HEK293 (cell line): ENCODE results near the gene KCNK18.

ENCODE experiments used
- CTCF ChIA-PET: fragments of 350-600 bp; formaldehyde crosslinking; extraction: SDS; loops from one replicate; lab custom pipeline; 2021; ENCODE audit warnings: antibody characterized with exemption; lab: Yijun Ruan, JAX
- POLR2A ChIA-PET: fragments of 300-600 bp; formaldehyde crosslinking; extraction: SDS; loops from one replicate; lab custom pipeline; 2020; ENCODE audit warnings: antibody characterized with exemption, inconsistent platforms; lab: Yijun Ruan, JAX
- H3K27ac ChIP-seq: fragments of 200-500 bp; sonication (Bioruptor generic); 2 replicates; pipeline ENCODE4 v1.5.1; 2014; ENCODE audit warnings: low read depth, low read length, control low read depth, inconsistent platforms; ENCODE audit errors: extremely low read depth
- H3K36me3 ChIP-seq, 2 experiments: fragments of 200-500 bp in 1 of 2; sonication (Bioruptor generic) in 1 of 2; 1 replicate in 1 of 2; 2 replicates in 1 of 2; pipeline ENCODE4 v1.5.1; 2014 to 2017; ENCODE audit warnings: inconsistent platforms in 2 of 2, low read length in 2 of 2; ENCODE audit not compliant: control insufficient read depth in 2 of 2, insufficient read depth in 1 of 2
- H3K4me1 ChIP-seq: fragments of 200-500 bp; sonication (Bioruptor generic); 2 replicates; pipeline ENCODE4 v1.5.1; 2014; ENCODE audit warnings: mild to moderate bottlenecking, low read length, inconsistent platforms; ENCODE audit not compliant: control insufficient read depth, insufficient read depth
- H3K4me3 ChIP-seq: 2 replicates; pipeline ENCODE4 v1.5.1; 2011; ENCODE audit warnings: low read depth, mild to moderate bottlenecking, control low read depth, low read length, moderate library complexity
- H3K9me3 ChIP-seq: fragments of 200-500 bp; sonication (Bioruptor generic); 2 replicates; pipeline ENCODE4 v1.5.1; 2014; ENCODE audit warnings: low read depth, low read length, inconsistent platforms; ENCODE audit not compliant: control insufficient read depth, insufficient read depth
- GLIS1 ChIP-seq: fragments of 450-650 bp; formaldehyde crosslinking; IDR thresholded peaks from 2 replicates; pipeline ENCODE4 v1.5.1; 2016; ENCODE audit warnings: missing biosample characterization, missing genetic modification characterization
- MZF1 ChIP-seq: fragments of 450-650 bp; formaldehyde crosslinking; IDR thresholded peaks from 2 replicates; pipeline ENCODE4 v1.5.1; 2017; ENCODE audit warnings: missing biosample characterization, missing genetic modification characterization, borderline replicate concordance
- PRDM1 ChIP-seq: fragments of 450-650 bp; formaldehyde crosslinking; IDR thresholded peaks from 2 replicates; pipeline ENCODE4; 2016; ENCODE audit warnings: missing biosample characterization, missing genetic modification characterization
- SCRT1 ChIP-seq: fragments of 450-650 bp; formaldehyde crosslinking; IDR thresholded peaks from 2 replicates; pipeline ENCODE4 v1.5.1; 2016; ENCODE audit warnings: missing biosample characterization, missing genetic modification characterization, borderline replicate concordance
- SCRT2 ChIP-seq: fragments of 450-650 bp; formaldehyde crosslinking; IDR thresholded peaks from 2 replicates; pipeline ENCODE4 v1.5.1; 2016; ENCODE audit warnings: missing biosample characterization, missing genetic modification characterization
- SP7 ChIP-seq: fragments of 450-650 bp; formaldehyde crosslinking; IDR thresholded peaks from 2 replicates; pipeline ENCODE4 v1.5.1; 2016; ENCODE audit warnings: missing biosample characterization, missing genetic modification characterization
- ZBTB1 ChIP-seq: fragments of 450-650 bp; formaldehyde crosslinking; IDR thresholded peaks from 2 replicates; pipeline ENCODE4 v1.5.1; 2016; ENCODE audit warnings: missing biosample characterization, missing genetic modification characterization
- ZNF132 ChIP-seq: fragments of 450-650 bp; formaldehyde crosslinking; IDR thresholded peaks from 2 replicates; pipeline ENCODE4 v1.5.1; 2017; ENCODE audit warnings: missing biosample characterization, missing genetic modification characterization, borderline replicate concordance
- ZNF169 ChIP-seq: fragments of 450-650 bp; formaldehyde crosslinking; IDR thresholded peaks from 2 replicates; pipeline ENCODE4 v1.5.1; 2016; ENCODE audit warnings: missing biosample characterization, missing genetic modification characterization
- ZNF274 ChIP-seq, 2 experiments: fragments of 200-500 bp in 1 of 2; fragments of 450-650 bp in 1 of 2; sonication (Bioruptor generic) in 1 of 2; formaldehyde crosslinking in 1 of 2; IDR thresholded peaks; 2 replicates each; pipeline versions ENCODE4 v1.5.1 to v1.6.1; 2014 to 2016; ENCODE audit warnings: borderline replicate concordance in 1 of 2, inconsistent platforms in 1 of 2, low read length in 1 of 2, missing biosample characterization in 1 of 2, missing genetic modification characterization in 1 of 2
- ZNF335 ChIP-seq: fragments of 450-650 bp; formaldehyde crosslinking; conservative IDR thresholded peaks from 2 replicates; pipeline ENCODE4 v1.5.1; 2016; ENCODE audit warnings: missing biosample characterization, missing genetic modification characterization
- ZNF514 ChIP-seq: fragments of 450-650 bp; formaldehyde crosslinking; IDR thresholded peaks from 2 replicates; pipeline ENCODE4 v1.5.1; 2016; ENCODE audit warnings: missing biosample characterization, missing genetic modification characterization
- ZNF626 ChIP-seq: fragments of 450-650 bp; sonication (Bioruptor Pico); formaldehyde crosslinking; IDR thresholded peaks from 2 replicates; pipeline ENCODE4 v1.5.1; 2018; ENCODE audit warnings: missing biosample characterization, missing genetic modification characterization, inconsistent platforms
- ZNF654 ChIP-seq: fragments of 450-650 bp; formaldehyde crosslinking; IDR thresholded peaks from 2 replicates; pipeline ENCODE4 v1.5.1; 2016; ENCODE audit warnings: low read depth, missing biosample characterization, missing genetic modification characterization
- ZNF707 ChIP-seq: fragments of 450-650 bp; formaldehyde crosslinking; IDR thresholded peaks from 2 replicates; pipeline ENCODE4 v1.5.1; 2016; ENCODE audit warnings: missing biosample characterization, missing genetic modification characterization
- TF ChIP-seq, protein P1 (sequence below): fragments of 450-650 bp; formaldehyde crosslinking; IDR thresholded peaks from 2 replicates; pipeline ENCODE4 v1.5.1; 2016; ENCODE audit warnings: missing biosample characterization, missing genetic modification characterization
- TF ChIP-seq, protein P2 (sequence below): fragments of 450-650 bp; formaldehyde crosslinking; conservative IDR thresholded peaks from 2 replicates; pipeline ENCODE4 v1.5.1; 2016; ENCODE audit warnings: low read depth, missing biosample characterization, missing genetic modification characterization
- TF ChIP-seq, protein P3 (sequence below): fragments of 450-650 bp; formaldehyde crosslinking; IDR thresholded peaks from 2 replicates; pipeline ENCODE4 v1.5.1; 2017; ENCODE audit warnings: missing biosample characterization, missing genetic modification characterization
- TF ChIP-seq, protein P4 (sequence below): fragments of 450-650 bp; formaldehyde crosslinking; IDR thresholded peaks from 2 replicates; pipeline ENCODE4 v1.5.1; 2016; ENCODE audit warnings: missing biosample characterization, missing genetic modification characterization

Gene KCNK18

DNA sequence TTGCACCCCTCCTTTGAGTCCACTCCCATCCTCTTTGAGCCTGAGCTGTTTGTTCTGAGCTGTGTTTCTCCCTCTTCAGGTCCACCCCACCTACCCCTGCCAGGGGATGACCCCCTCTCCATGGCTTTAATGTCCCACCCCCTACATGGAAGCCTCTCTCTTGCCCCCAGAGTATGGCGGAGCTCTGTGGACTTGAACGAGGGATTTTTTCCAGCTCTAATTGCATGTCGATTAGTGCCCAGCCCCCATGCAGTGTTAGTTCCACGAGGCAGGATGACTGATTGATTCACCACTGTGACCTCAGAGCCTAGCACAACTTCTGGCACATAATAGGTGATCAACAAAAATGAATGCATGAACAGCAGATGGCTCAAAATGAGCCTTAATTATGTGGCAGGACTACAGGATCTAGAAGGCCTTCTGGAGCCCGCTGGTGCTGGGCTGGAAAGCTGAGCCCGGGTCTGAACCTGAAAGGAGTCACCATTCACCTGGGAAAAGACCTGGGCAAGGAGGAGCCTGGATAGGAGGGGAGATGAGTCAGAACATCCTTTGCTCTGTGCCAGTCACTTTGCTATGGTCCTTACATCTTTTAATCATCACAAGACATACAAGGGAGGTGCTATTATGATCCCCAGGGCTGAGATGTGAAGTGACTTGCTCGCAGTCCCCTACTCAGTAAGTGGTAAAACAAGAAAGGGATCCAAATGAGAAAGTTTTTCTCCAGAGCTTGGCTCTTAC, 26.6 kb downstream of the KCNK18 start:
- H3K4me3 ChIP-seq = no peak overlapping the region
- CTCF ChIA-PET = interaction anchor here (4.2 to 4.6 kb wide), 2 partner anchors 95 kb away, joined by 35 to 43 read pairs; no protein-coding TSS in a partner anchor
- H3K9me3 ChIP-seq = no peaks in the 10 kb centered on the region
- POLR2A ChIA-PET = no interaction called here
- H3K36me3 ChIP-seq = no peaks in the 10 kb centered on the region
- TF ChIP-seq ZBTB1 (tag by site-specific recombination) = no peak
- TF ChIP-seq ZNF132 (tag by site-specific recombination) = no peak
- TF ChIP-seq SP7 (tag by site-specific recombination) = no peak
- no peak for TF ChIP-seq ZNF707 (tag by site-specific recombination)
- no peak for TF ChIP-seq ZNF514 (tag by site-specific recombination)
- TF ChIP-seq ZNF274 (IDR thresholded peaks at IDR 0.05; ENCODE audit: low read length) = no peak
- TF ChIP-seq ZNF274 (tag by site-specific recombination; IDR thresholded peaks at IDR 0.05; ENCODE audit: borderline replicate concordance) = no peak
- TF ChIP-seq ZNF169 (tag by site-specific recombination) = no peak
- no peak for TF ChIP-seq SCRT1 (tag by site-specific recombination)
- TF ChIP-seq, protein P1, sequence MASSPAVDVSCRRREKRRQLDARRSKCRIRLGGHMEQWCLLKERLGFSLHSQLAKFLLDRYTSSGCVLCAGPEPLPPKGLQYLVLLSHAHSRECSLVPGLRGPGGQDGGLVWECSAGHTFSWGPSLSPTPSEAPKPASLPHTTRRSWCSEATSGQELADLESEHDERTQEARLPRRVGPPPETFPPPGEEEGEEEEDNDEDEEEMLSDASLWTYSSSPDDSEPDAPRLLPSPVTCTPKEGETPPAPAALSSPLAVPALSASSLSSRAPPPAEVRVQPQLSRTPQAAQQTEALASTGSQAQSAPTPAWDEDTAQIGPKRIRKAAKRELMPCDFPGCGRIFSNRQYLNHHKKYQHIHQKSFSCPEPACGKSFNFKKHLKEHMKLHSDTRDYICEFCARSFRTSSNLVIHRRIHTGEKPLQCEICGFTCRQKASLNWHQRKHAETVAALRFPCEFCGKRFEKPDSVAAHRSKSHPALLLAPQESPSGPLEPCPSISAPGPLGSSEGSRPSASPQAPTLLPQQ (tag by site-specific recombination) = no peak
- no peak for TF ChIP-seq ZNF335 (tag by site-specific recombination)
- H3K4me1 ChIP-seq = peaks cover 3% of the 10 kb centered on the region; the same call in 1 of the 2 replicates
- no peak overlapping the region for H3K27ac ChIP-seq

DNA sequence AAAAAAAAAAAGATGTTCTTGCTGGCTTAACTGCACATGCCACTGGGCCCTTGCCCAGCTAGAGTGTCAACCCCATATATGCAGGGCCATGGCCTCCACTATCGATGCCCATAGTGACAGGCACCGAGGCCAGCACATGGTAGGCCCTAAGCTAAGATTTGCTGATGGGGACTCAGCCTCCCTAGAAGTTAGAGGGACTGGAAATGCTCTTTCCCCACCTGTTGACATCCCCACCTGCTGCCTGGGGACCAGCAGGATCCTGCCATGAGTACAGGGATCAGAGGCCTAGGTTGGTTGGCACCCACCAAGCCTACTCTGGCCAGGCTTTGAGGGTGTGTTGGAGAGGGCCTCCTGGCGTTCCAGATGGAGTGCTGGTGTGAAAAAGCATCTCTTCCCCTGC, 27.6 kb downstream of the KCNK18 start:
- POLR2A ChIA-PET = no interaction called here
- CTCF ChIA-PET = interaction anchor here (0.6 to 4.6 kb wide), 5 partner anchors 8 to 437 kb away, joined by 3 to 43 read pairs (median 4); no protein-coding TSS in a partner anchor

DNA sequence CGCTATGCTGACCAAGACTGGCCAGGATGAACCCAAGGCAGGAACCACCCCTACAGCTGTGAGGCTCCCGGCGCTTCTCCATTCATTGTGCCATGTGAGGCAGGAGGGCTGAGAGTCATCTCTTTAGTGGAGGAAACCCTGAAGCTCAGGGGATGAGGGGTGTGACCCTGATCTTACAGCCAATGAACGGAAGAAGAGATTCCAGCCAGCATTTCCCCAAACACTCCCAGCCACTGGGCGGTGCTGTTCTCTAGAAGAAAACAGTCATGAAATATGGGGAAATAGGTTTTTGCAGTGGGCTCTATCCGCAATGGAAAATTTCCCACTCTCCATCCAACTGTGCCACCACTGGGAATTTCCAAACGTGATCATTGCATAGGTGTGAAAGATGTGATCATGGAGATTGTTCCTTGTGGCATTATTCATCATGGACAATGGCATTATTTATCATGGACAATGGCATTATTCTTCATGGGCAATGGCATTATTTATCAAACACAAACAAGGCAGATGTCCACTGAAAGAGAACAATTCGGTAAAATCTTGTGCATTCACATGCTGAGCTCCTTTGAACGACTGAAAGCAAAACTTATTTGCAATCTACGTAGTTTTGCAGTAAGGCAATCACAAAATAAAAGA, 29.6 kb downstream of the KCNK18 start:
- POLR2A ChIA-PET = no interaction called here
- no peak for TF ChIP-seq ZNF626 (tag by site-specific recombination)
- TF ChIP-seq, protein P2, sequence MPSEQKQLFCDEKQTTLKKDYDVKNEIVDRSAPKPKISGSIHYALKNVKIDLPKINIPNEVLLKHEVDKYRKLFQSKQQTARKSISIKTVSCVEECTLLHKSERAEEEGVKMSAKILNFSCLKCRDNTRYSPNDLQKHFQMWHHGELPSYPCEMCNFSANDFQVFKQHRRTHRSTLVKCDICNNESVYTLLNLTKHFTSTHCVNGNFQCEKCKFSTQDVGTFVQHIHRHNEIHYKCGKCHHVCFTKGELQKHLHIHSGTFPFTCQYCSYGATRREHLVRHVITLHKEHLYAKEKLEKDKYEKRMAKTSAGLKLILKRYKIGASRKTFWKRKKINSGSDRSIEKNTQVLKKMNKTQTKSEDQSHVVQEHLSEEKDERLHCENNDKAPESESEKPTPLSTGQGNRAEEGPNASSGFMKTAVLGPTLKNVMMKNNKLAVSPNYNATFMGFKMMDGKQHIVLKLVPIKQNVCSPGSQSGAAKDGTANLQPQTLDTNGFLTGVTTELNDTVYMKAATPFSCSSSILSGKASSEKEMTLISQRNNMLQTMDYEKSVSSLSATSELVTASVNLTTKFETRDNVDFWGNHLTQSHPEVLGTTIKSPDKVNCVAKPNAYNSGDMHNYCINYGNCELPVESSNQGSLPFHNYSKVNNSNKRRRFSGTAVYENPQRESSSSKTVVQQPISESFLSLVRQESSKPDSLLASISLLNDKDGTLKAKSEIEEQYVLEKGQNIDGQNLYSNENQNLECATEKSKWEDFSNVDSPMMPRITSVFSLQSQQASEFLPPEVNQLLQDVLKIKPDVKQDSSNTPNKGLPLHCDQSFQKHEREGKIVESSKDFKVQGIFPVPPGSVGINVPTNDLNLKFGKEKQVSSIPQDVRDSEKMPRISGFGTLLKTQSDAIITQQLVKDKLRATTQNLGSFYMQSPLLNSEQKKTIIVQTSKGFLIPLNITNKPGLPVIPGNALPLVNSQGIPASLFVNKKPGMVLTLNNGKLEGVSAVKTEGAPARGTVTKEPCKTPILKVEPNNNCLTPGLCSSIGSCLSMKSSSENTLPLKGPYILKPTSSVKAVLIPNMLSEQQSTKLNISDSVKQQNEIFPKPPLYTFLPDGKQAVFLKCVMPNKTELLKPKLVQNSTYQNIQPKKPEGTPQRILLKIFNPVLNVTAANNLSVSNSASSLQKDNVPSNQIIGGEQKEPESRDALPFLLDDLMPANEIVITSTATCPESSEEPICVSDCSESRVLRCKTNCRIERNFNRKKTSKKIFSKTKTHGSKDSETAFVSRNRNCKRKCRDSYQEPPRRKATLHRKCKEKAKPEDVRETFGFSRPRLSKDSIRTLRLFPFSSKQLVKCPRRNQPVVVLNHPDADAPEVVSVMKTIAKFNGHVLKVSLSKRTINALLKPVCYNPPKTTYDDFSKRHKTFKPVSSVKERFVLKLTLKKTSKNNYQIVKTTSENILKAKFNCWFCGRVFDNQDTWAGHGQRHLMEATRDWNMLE = no peak
- no peak for TF ChIP-seq PRDM1 (tag by site-specific recombination)
- TF ChIP-seq, protein P3, sequence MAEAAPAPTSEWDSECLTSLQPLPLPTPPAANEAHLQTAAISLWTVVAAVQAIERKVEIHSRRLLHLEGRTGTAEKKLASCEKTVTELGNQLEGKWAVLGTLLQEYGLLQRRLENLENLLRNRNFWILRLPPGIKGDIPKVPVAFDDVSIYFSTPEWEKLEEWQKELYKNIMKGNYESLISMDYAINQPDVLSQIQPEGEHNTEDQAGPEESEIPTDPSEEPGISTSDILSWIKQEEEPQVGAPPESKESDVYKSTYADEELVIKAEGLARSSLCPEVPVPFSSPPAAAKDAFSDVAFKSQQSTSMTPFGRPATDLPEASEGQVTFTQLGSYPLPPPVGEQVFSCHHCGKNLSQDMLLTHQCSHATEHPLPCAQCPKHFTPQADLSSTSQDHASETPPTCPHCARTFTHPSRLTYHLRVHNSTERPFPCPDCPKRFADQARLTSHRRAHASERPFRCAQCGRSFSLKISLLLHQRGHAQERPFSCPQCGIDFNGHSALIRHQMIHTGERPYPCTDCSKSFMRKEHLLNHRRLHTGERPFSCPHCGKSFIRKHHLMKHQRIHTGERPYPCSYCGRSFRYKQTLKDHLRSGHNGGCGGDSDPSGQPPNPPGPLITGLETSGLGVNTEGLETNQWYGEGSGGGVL = no peak

More for the DNA sequence above, 27.6 kb downstream of the KCNK18 start:
- Histone ChIP-seq H3K4me1 (peaks cover 3% of the 10 kb centered on the region; the same call in 1 of the 2 replicates), H3K36me3 (no peaks in the 10 kb centered on the region), H3K9me3 (no peaks in the 10 kb centered on the region), H3K4me3 (no peak overlapping the region), H3K27ac (no peak overlapping the region)
- TF ChIP-seq SCRT2 (peak; percentile 92), SCRT1 (tag by site-specific recombination) (peak; percentile 88), GLIS1 (tag by site-specific recombination) (no peak), MZF1 (no peak), ZNF654 (tag by site-specific recombination) (no peak), ZNF514 (tag by site-specific recombination) (no peak)
- TF ChIP-seq, protein P4, sequence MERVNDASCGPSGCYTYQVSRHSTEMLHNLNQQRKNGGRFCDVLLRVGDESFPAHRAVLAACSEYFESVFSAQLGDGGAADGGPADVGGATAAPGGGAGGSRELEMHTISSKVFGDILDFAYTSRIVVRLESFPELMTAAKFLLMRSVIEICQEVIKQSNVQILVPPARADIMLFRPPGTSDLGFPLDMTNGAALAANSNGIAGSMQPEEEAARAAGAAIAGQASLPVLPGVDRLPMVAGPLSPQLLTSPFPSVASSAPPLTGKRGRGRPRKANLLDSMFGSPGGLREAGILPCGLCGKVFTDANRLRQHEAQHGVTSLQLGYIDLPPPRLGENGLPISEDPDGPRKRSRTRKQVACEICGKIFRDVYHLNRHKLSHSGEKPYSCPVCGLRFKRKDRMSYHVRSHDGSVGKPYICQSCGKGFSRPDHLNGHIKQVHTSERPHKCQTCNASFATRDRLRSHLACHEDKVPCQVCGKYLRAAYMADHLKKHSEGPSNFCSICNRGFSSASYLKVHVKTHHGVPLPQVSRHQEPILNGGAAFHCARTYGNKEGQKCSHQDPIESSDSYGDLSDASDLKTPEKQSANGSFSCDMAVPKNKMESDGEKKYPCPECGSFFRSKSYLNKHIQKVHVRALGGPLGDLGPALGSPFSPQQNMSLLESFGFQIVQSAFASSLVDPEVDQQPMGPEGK = no peak

More for the DNA sequence above, 29.6 kb downstream of the KCNK18 start:
- H3K27ac ChIP-seq = no peak overlapping the region
- H3K9me3 ChIP-seq = no peaks in the 10 kb centered on the region
- CTCF ChIA-PET = interaction anchor here (0.5 to 4.6 kb wide), 20 partner anchors 9 to 570 kb away, joined by 3 to 43 read pairs (median 4); no protein-coding TSS in a partner anchor
- H3K4me1 ChIP-seq = no peaks in the 10 kb centered on the region; the same call in 1 of the 2 replicates
- no peak overlapping the region for H3K4me3 ChIP-seq
- H3K36me3 ChIP-seq = no peaks in the 10 kb centered on the region
